SK-N-SH (cell line): ENCODE results near the gene PRIMPOL. TPM values are rescaled to one million over a fixed set of nuclear protein-coding genes. Genes with fewer than 3 reads are reported as not detected.

ENCODE experiments used
- CTCF ChIA-PET: fragments of 300-600, 350-600 bp; formaldehyde crosslinking; extraction: SDS; loops from one replicate; lab custom pipeline; 2021; lab: Yijun Ruan, JAX
- POLR2A ChIA-PET: fragments of 350-600 bp; sonication (Branson Sonifier 250); formaldehyde crosslinking; extraction: SDS; loops from one replicate; lab custom pipeline; 2020; ENCODE audit warnings: antibody characterized with exemption, inconsistent platforms; lab: Yijun Ruan, JAX
- DNase-seq: peaks from one replicate; pipeline ENCODE4 v3.0.0; 2012
- H2AFZ ChIP-seq: fragments of 200-600 bp; sonication (generic); 2 replicates; pipeline ENCODE4 v1.8.1; 2016; ENCODE audit warnings: antibody characterized with exemption, mild to moderate bottlenecking, low read depth
- H3F3A ChIP-seq: fragments of 200-600 bp; sonication (generic); replicated peaks from 2 replicates; pipeline ENCODE3; 2016; ENCODE audit warnings: antibody characterized with exemption, mild to moderate bottlenecking; ENCODE audit not compliant: insufficient read depth
- H3K27ac ChIP-seq, 2 experiments: fragments of 200-500 bp in 1 of 2; fragments of 200-600 bp in 1 of 2; sonication (Bioruptor generic) in 1 of 2; sonication (generic), shearing (Covaris generic) in 1 of 2; 2 replicates each; pipeline versions ENCODE4 v1.5.1 to v1.6.1; 2014 to 2016; ENCODE audit warnings: low read depth in 2 of 2, inconsistent platforms in 1 of 2, low read length in 1 of 2, mild to moderate bottlenecking in 1 of 2, mixed read lengths in 1 of 2
- H3K27me3 ChIP-seq: fragments of 200-600 bp; sonication (generic), shearing (Covaris generic); 2 replicates; pipeline ENCODE4 v1.6.1; 2016; ENCODE audit warnings: mixed run types; ENCODE audit not compliant: insufficient read depth
- H3K36me3 ChIP-seq, 2 experiments: fragments of 200-500 bp in 1 of 2; fragments of 200-600 bp in 1 of 2; sonication (Bioruptor generic) in 1 of 2; sonication (generic) in 1 of 2; replicated peaks in 1 of 2; 2 replicates each; pipeline versions ENCODE3 to v1.5.1; 2014 to 2016; ENCODE audit warnings: low read length in 1 of 2, mild to moderate bottlenecking in 1 of 2; ENCODE audit not compliant: insufficient read depth in 2 of 2, control insufficient read depth in 1 of 2
- H3K4me1 ChIP-seq, 2 experiments: fragments of 200-500 bp in 1 of 2; fragments of 200-600 bp in 1 of 2; sonication (Bioruptor generic) in 1 of 2; sonication (generic), shearing (Covaris generic) in 1 of 2; 2 replicates each; pipeline versions ENCODE4 v1.5.1 to v1.6.1; 2014 to 2016; ENCODE audit warnings: low read depth in 1 of 2, low read length in 1 of 2, mixed run types in 1 of 2; ENCODE audit not compliant: insufficient read depth in 2 of 2, control insufficient read depth in 1 of 2
- H3K4me2 ChIP-seq: fragments of 200-600 bp; sonication (generic), shearing (Covaris generic); 2 replicates; pipeline ENCODE4 v1.6.1; 2017; ENCODE audit warnings: mixed run types
- H3K4me3 ChIP-seq, 2 experiments: fragments of 200-500 bp in 1 of 2; fragments of 200-600 bp in 1 of 2; sonication (Bioruptor generic) in 1 of 2; sonication (generic), shearing (Covaris generic) in 1 of 2; 2 replicates each; pipeline versions ENCODE4 v1.5.1 to v1.8.1; 2014 to 2016; ENCODE audit warnings: low read depth in 2 of 2, inconsistent platforms in 1 of 2, low read length in 1 of 2, mild to moderate bottlenecking in 1 of 2, mixed read lengths in 1 of 2, moderate library complexity in 1 of 2
- H3K79me2 ChIP-seq: fragments of 200-600 bp; sonication (generic); 2 replicates; pipeline ENCODE4 v1.8.1; 2017; ENCODE audit warnings: mild to moderate bottlenecking; ENCODE audit not compliant: insufficient read depth
- H3K9ac ChIP-seq: fragments of 200-600 bp; sonication (generic); 2 replicates; pipeline ENCODE4 v1.6.1; 2017; ENCODE audit warnings: mixed run types
- H3K9me2 ChIP-seq: fragments of 200-600 bp; sonication (generic); 2 replicates; pipeline ENCODE4 v1.6.1; 2017; ENCODE audit warnings: mixed run types
- H3K9me3 ChIP-seq: fragments of 200-600 bp; sonication (generic); 2 replicates; pipeline ENCODE4 v1.6.1; 2017; ENCODE audit warnings: mixed run types, mild to moderate bottlenecking, moderate library complexity
- H4K20me1 ChIP-seq: fragments of 200-600 bp; sonication (generic); 2 replicates; pipeline ENCODE4 v1.6.1; 2017; ENCODE audit warnings: mild to moderate bottlenecking, mixed run types; ENCODE audit not compliant: insufficient read depth
- ELF1 ChIP-seq: IDR thresholded peaks from 2 replicates; pipeline ENCODE4 v1.4.0; 2012
- EP300 ChIP-seq, 2 experiments: IDR thresholded peaks; 2 replicates each; pipeline versions ENCODE4 v1.4.0 to v1.6.1; 2012; ENCODE audit warnings: borderline replicate concordance in 1 of 2, low read depth in 1 of 2, low read length in 1 of 2
- FOSL2 ChIP-seq: IDR thresholded peaks from 2 replicates; pipeline ENCODE4 v1.4.0; 2012; ENCODE audit warnings: low read depth, mild to moderate bottlenecking, moderate library complexity, borderline replicate concordance
- FOXJ3 ChIP-seq: sonication (generic); formaldehyde crosslinking; IDR thresholded peaks from 2 replicates; pipeline ENCODE4 v1.5.1; 2020; ENCODE audit warnings: mild to moderate bottlenecking, missing genetic modification reagents
- GATA2 ChIP-seq: sonication (generic); formaldehyde crosslinking; IDR thresholded peaks from 2 replicates; pipeline ENCODE4 v1.5.0; 2020; ENCODE audit warnings: mild to moderate bottlenecking, missing genetic modification reagents
- JUND ChIP-seq: IDR thresholded peaks from 2 replicates; pipeline ENCODE4 v1.4.0; 2012
- MEF2A ChIP-seq: IDR thresholded peaks from 2 replicates; pipeline ENCODE4 v1.4.0; 2012; ENCODE audit warnings: low read depth, borderline replicate concordance
- MXI1 ChIP-seq: IDR thresholded peaks from 2 replicates; pipeline ENCODE4 v1.6.1; 2012; ENCODE audit warnings: mild to moderate bottlenecking, low read depth, low read length, improper control_type of control experiment
- PBX3 ChIP-seq: IDR thresholded peaks from 2 replicates; pipeline ENCODE4; 2012
- POLR2AphosphoS5 ChIP-seq: IDR thresholded peaks from 2 replicates; pipeline ENCODE4 v1.6.1; 2012; ENCODE audit warnings: low read depth, low read length
- RAD21 ChIP-seq: IDR thresholded peaks from 2 replicates; pipeline ENCODE4 v1.6.1; 2012; ENCODE audit warnings: mild to moderate bottlenecking, low read length
- RCOR1 ChIP-seq: fragments of 150-350 bp; IDR thresholded peaks from 2 replicates; pipeline ENCODE4 v1.6.1; 2017; ENCODE audit warnings: antibody characterized with exemption, low read length
- REST ChIP-seq: IDR thresholded peaks from 2 replicates; pipeline ENCODE4 v1.6.1; 2012; ENCODE audit warnings: mild to moderate bottlenecking, low read depth, low read length, moderate library complexity
- RFX5 ChIP-seq: IDR thresholded peaks from 2 replicates; pipeline ENCODE4 v1.6.1; 2012; ENCODE audit warnings: mild to moderate bottlenecking, improper control_type of control experiment, low read length
- RXRA ChIP-seq: IDR thresholded peaks from 2 replicates; pipeline ENCODE4 v1.4.0; 2012; ENCODE audit warnings: low read depth, mild to moderate bottlenecking, borderline replicate concordance
- SIN3A ChIP-seq: IDR thresholded peaks from 2 replicates; pipeline ENCODE4 v1.6.1; 2012; ENCODE audit warnings: low read depth, mild to moderate bottlenecking, low read length, moderate library complexity, borderline replicate concordance
- SMC3 ChIP-seq: IDR thresholded peaks from 2 replicates; pipeline ENCODE4 v1.6.1; 2012; ENCODE audit warnings: low read depth, low read length, improper control_type of control experiment
- TAF1 ChIP-seq: IDR thresholded peaks from 2 replicates; pipeline ENCODE4 v1.6.1; 2012; ENCODE audit warnings: low read depth, mild to moderate bottlenecking, low read length, moderate library complexity, borderline replicate concordance
- TEAD4 ChIP-seq: IDR thresholded peaks from 2 replicates; pipeline ENCODE4 v1.4.0; 2012; ENCODE audit warnings: mild to moderate bottlenecking, borderline replicate concordance; ENCODE audit not compliant: insufficient read depth
- USF1 ChIP-seq: IDR thresholded peaks from 2 replicates; pipeline ENCODE4 v1.4.0; 2012; ENCODE audit warnings: low read depth, borderline replicate concordance
- YY1 ChIP-seq: IDR thresholded peaks from 2 replicates; pipeline ENCODE4 v1.4.0; 2012; ENCODE audit warnings: low read depth, mild to moderate bottlenecking
- ZBTB33 ChIP-seq: IDR thresholded peaks from 2 replicates; pipeline ENCODE4 v1.4.0; 2012; ENCODE audit warnings: low read depth, borderline replicate concordance
- WGBS: methylation state at CpG from one replicate; pipeline ENCODE4 v1.1.6; 2017; ENCODE audit warnings: low lambda C conversion rate; 5-methylcytosine and 5-hydroxymethylcytosine counted together
- polyA plus RNA-seq, 3 experiments: library from polyadenylated mRNA; depleted of rRNA; stranded (reverse); fragments of >200 nt; gene quantifications; 2 replicates each; pipeline ENCODE4 v1.2.3, GENCODE V29; 2012

PRIMPOL gene
- 8.0 and 11.9 TPM in 2 replicates for polyA plus RNA-seq (2012; rRNA removed)
- 10.8 and 18.4 TPM in 2 replicates for polyA plus RNA-seq (2012; cell fraction: cytosol; rRNA removed)
- polyA plus RNA-seq (2012; cell fraction: nucleus; rRNA removed) = 9.5 and 16.9 TPM in 2 replicates

- POLR2A ChIA-PET = interaction anchor here (0.6 to 1.3 kb wide), 3 partner anchors 42 to 493 kb away, joined by 3 to 4 read pairs (median 4); partner anchors contain the start of gene SLC25A4
- Histone ChIP-seq H3K9me2 (no peaks in the 10 kb centered on the region), H3K79me2 (peaks cover 56% of the 10 kb centered on the region)
- TF ChIP-seq GATA2 (CRISPR knock-in tag) (no peak), TAF1 (peak; percentile 90), SIN3A (peak; percentile 45; the same call in 1 of the 2 replicates), ZBTB33 (no peak; the same call in 1 of the 2 replicates), EP300 (IDR thresholded peaks at IDR 0.05; ENCODE audit: borderline replicate concordance in 1 of 2, low read depth in 1 of 2, low read length in 1 of 2) (0 out of 4 replicates have a peak, but pooled peaks have one; percentile 7 to 8), JUND (no peak), PBX3 (0 out of 2 replicates have a peak, but pooled peaks have one; percentile 32), RCOR1 (no peak; the same call in 1 of the 2 replicates), ELF1 (0 out of 2 replicates have a peak, but pooled peaks have one; percentile 38), MXI1 (peak; percentile 34), FOXJ3 (no peak), MEF2A (no peak), REST (no peak; the same call in 1 of the 2 replicates), RAD21 (peak; percentile 52), RFX5 (no peak), SMC3 (0 out of 2 replicates have a peak, but pooled peaks have one; percentile 20), TEAD4 (no peak), POLR2AphosphoS5 (peak; percentile 95), USF1 (no peak), RXRA (no peak; the same call in 1 of the 2 replicates), FOSL2 (no peak), YY1 (no peak; the same call in 1 of the 2 replicates)
Measured at GRCh38 chr4:184649026-184649970, at the start of gene PRIMPOL, which contains the start of gene CASP3. Gene PRIMPOL, plus strand, starts transcription at chr4:184649738. Its CDS starts 7,403 bp downstream, at chr4:184657141. Gene CASP3, minus strand, starts transcription at chr4:184649447. Its CDS starts 10,994 bp downstream, at chr4:184638453.

More at GRCh38 chr4:184649026-184649970, at the start of gene PRIMPOL, which contains the start of gene CASP3:
- Histone ChIP-seq H3K36me3 (peaks cover 9 to 15% of the 10 kb centered on the region in 2 experiments), H3K4me3 (peak within 1 kb of the TSS; percentile 75 to 86), H3K4me2 (peak within 1 kb of the TSS; percentile 92), H3F3A (peaks cover 7% of the 10 kb centered on the region), H4K20me1 (peaks cover 23% of the 10 kb centered on the region; the same call in 1 of the 2 replicates), H3K27me3 (no peaks in the 10 kb centered on the region), H2AFZ (peak within 1 kb of the TSS; percentile 72), H3K4me1 (peaks cover 26 to 27% of the 10 kb centered on the region in 2 experiments; a peak in 3 of 4 replicates), H3K9me3 (no peaks in the 10 kb centered on the region), H3K27ac (peak within 1 kb of the TSS; percentile 91 to 94), H3K9ac (peak within 1 kb of the TSS; percentile 97)
- WGBS = 1% methylated on average over 14 of the region's 90 CpGs
- CTCF ChIA-PET = interaction anchor here (0.7 to 3.0 kb wide), 9 partner anchors 75 to 549 kb away, joined by 3 to 16 read pairs (median 4); no protein-coding TSS in a partner anchor
- DNase-seq = peak; percentile 95
